CD4-positive, alpha-beta T cell (primary cell): ENCODE measurements around the gene CRYL1. TPM values are rescaled to one million over a fixed set of nuclear protein-coding genes. Genes with fewer than 3 reads are reported as not detected.

Source experiments
- ATAC-seq: fragments of 200-7000 bp; cut with Tn5 transposase; one replicate; pipeline ENCODE4 v1.10.0; 2022; ENCODE audit warnings: mild to moderate bottlenecking; ENCODE audit not compliant: poor library complexity
- CTCF ChIA-PET: fragments of 350-600 bp; sonication (Branson Sonifier 250); formaldehyde crosslinking; loops from one replicate; lab custom pipeline; 2021; ENCODE audit warnings: antibody characterized with exemption, inconsistent platforms; lab: Charles Lee
- POLR2A ChIA-PET: fragments of 350-600 bp; sonication (Branson Sonifier 250); formaldehyde crosslinking; loops from one replicate; lab custom pipeline; 2021; ENCODE audit warnings: antibody characterized with exemption, inconsistent platforms; lab: Charles Lee
- DNase-seq, 14 experiments: peaks; one replicate each; pipeline ENCODE4 v3.0.0-alpha.2; 2013 to 2020; ENCODE audit warnings: mixed read lengths in 2 of 14
- H3K27ac ChIP-seq, 2 donors: one replicate each; pipeline versions ENCODE4 v1.5.1 to v1.7.0; 2013; ENCODE audit warnings: low read length in 2 of 2, low read depth in 1 of 2, mild to moderate bottlenecking in 1 of 2
- H3K27me3 ChIP-seq, 2 experiments: 1 replicate in 1 of 2; 2 replicates in 1 of 2; pipeline versions ENCODE4 v1.6.1 to v1.7.0; 2013; ENCODE audit warnings: low read length in 2 of 2, control low read depth in 1 of 2, mild to moderate bottlenecking in 1 of 2, moderate library complexity in 1 of 2; ENCODE audit not compliant: insufficient read depth in 2 of 2, control insufficient read depth in 1 of 2
- H3K36me3 ChIP-seq: one replicate; pipeline ENCODE4 v1.6.1; 2013; ENCODE audit warnings: low read length, control low read depth; ENCODE audit not compliant: insufficient read depth
- H3K4me1 ChIP-seq: one replicate; pipeline ENCODE4 v1.6.1; 2013; ENCODE audit warnings: low read length, control low read depth; ENCODE audit not compliant: insufficient read depth
- H3K4me3 ChIP-seq: one replicate; pipeline ENCODE4 v1.5.1; 2013; ENCODE audit warnings: mild to moderate bottlenecking, low read length, moderate library complexity
- H3K9me3 ChIP-seq, 2 experiments: 1 replicate in 1 of 2; 2 replicates in 1 of 2; pipeline versions ENCODE4 v1.6.1 to v1.7.0; 2013; ENCODE audit warnings: low read length in 2 of 2, mild to moderate bottlenecking in 2 of 2, control low read depth in 1 of 2, moderate library complexity in 1 of 2; ENCODE audit not compliant: control insufficient read depth in 1 of 2, insufficient read depth in 1 of 2
- H3K27ac Mint-ChIP-seq: one replicate; pipeline ENCODE4 v1.8.0; 2020; ENCODE audit warnings: mixed read lengths
- H3K27me3 Mint-ChIP-seq: one replicate; pipeline ENCODE4 v1.8.0; 2021; ENCODE audit warnings: mixed read lengths
- H3K36me3 Mint-ChIP-seq: one replicate; pipeline ENCODE4 v1.8.0; 2021; ENCODE audit warnings: low read depth, mixed read lengths
- H3K4me1 Mint-ChIP-seq: one replicate; pipeline ENCODE4 v1.8.0; 2021; ENCODE audit warnings: low read depth, mixed read lengths
- H3K4me3 Mint-ChIP-seq: one replicate; pipeline ENCODE4 v1.8.0; 2020; ENCODE audit warnings: mild to moderate bottlenecking, mixed read lengths
- H3K9me3 Mint-ChIP-seq: one replicate; pipeline ENCODE4 v1.8.0; 2020; ENCODE audit warnings: mixed read lengths
- intact Hi-C, 2 experiments: fragments of 100-400 bp; cut with DNase I in 1 of 2; cut with micrococcal nuclease in 1 of 2; formaldehyde crosslinking; loops; one replicate each; pipeline versions ENCODE4 v1.15.1 to v1.9.0; 2023 to 2025; cut with DNase I, micrococcal nuclease
- total RNA-seq, 174 experiments: library from RNA in 2 of 174; stranded (reverse) in 2 of 174; gene quantifications; one replicate each; pipeline ENCODE4 v1.2.3 and lab custom pipeline; 2021 to 2026
- TF ChIP-seq, protein P1 (sequence below): fragments of 200-600 bp; IDR thresholded peaks from one replicate; pipeline ENCODE4 v1.8.0; 2022; ENCODE audit warnings: antibody characterized with exemption, mild to moderate bottlenecking

Gene CRYL1
- total RNA-seq, 2 experiments from 2014 or later: 7.9 to 8.0 TPM

- Histone ChIP-seq H3K9me3 (no peaks in the 10 kb centered on the region), H3K36me3 (no peaks in the 10 kb centered on the region), H3K27me3 (no peaks in the 10 kb centered on the region), H3K4me1 (peaks cover 8% of the 10 kb centered on the region), H3K4me3 (no peak overlapping the region), H3K27ac (no peak overlapping the region)
- TF ChIP-seq, protein P1, sequence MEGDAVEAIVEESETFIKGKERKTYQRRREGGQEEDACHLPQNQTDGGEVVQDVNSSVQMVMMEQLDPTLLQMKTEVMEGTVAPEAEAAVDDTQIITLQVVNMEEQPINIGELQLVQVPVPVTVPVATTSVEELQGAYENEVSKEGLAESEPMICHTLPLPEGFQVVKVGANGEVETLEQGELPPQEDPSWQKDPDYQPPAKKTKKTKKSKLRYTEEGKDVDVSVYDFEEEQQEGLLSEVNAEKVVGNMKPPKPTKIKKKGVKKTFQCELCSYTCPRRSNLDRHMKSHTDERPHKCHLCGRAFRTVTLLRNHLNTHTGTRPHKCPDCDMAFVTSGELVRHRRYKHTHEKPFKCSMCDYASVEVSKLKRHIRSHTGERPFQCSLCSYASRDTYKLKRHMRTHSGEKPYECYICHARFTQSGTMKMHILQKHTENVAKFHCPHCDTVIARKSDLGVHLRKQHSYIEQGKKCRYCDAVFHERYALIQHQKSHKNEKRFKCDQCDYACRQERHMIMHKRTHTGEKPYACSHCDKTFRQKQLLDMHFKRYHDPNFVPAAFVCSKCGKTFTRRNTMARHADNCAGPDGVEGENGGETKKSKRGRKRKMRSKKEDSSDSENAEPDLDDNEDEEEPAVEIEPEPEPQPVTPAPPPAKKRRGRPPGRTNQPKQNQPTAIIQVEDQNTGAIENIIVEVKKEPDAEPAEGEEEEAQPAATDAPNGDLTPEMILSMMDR: no peak
- ATAC-seq (no peak), DNase-seq (no peak)
- no peak overlapping the region for H3K4me3 Mint-ChIP-seq
- ChIA-PET POLR2A (interaction anchor here (0.6 kb wide), 1 partner anchor 324 kb away, joined by 3 read pairs; no protein-coding TSS in a partner anchor), CTCF (no interaction called here)
- no peaks in the 10 kb centered on the region for H3K27me3 Mint-ChIP-seq
- H3K36me3 Mint-ChIP-seq: peaks cover 56% of the 10 kb centered on the region
- peaks cover 16% of the 10 kb centered on the region for H3K4me1 Mint-ChIP-seq
- H3K9me3 Mint-ChIP-seq: peaks cover 7% of the 10 kb centered on the region
- H3K27ac Mint-ChIP-seq: no peak overlapping the region
- intact Hi-C loops: no loop called here
These were observed 46.0 kb upstream of the CRYL1 start for GRCh38 chr13:20571676-20572075.

GRCh38 chr13:20570517-20570916, 44.9 kb upstream of the CRYL1 start:
- CTCF ChIA-PET: no interaction called here
- H3K4me1 ChIP-seq: peaks cover 15% of the 10 kb centered on the region
- TF ChIP-seq, protein P1: no peak
- no peaks in the 10 kb centered on the region for H3K36me3 ChIP-seq
- no peak for ATAC-seq
- H3K4me1 Mint-ChIP-seq: peaks cover 23% of the 10 kb centered on the region
- no peak for DNase-seq
- no peak overlapping the region for H3K27ac Mint-ChIP-seq
- intact Hi-C loops: no loop called here
- H3K9me3 ChIP-seq: peaks cover 0 to 1% of the 10 kb centered on the region in 2 experiments
- POLR2A ChIA-PET: no interaction called here
- H3K9me3 Mint-ChIP-seq: peaks cover 2% of the 10 kb centered on the region
- H3K4me3 Mint-ChIP-seq: no peak overlapping the region
- no peaks in the 10 kb centered on the region for H3K27me3 Mint-ChIP-seq
- no peak overlapping the region for H3K27ac ChIP-seq
- H3K36me3 Mint-ChIP-seq: peaks cover 49% of the 10 kb centered on the region
- H3K27me3 ChIP-seq: no peaks in the 10 kb centered on the region
- no peak overlapping the region for H3K4me3 ChIP-seq

DNA sequence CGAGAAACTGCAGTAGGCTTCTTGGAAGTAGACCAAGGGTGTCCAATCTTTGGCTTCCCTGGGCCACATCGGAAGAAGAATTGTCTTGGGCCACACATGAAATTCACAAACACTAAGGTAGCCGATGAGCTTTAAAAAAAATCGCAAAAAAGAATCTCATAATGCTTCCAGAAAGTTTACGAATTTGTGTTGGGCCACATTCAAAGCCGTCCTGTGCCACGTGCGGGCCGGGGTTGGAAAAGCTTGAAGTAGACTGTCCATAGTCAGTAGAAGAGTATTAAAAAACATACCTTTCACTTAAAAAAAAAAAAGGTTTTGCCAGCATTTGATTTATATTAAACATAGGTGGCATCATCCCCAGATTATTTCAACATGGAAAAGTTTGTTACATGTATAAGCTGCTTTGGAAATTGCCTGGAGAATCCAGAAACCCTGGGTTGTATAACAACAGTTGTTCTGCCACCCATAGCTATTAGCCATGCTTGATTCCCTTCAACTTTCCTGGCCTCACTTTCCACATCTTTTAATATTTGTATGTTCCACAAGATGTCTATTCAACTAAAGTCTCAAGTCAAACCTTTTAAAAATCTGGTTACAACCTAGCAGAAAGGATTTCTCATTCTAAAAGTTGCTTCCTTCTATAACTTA, 42.3 kb upstream of the CRYL1 start:
- DNase-seq: no peak
- intact Hi-C loops: loop anchor here (2.0 to 10.0 kb wide), 5 partner anchors 41 to 727 kb away; partner anchors contain the start of gene CRYL1 (in 1 of the 2)
- no peak for ATAC-seq
- ChIA-PET POLR2A (interaction anchor here (0.6 to 1.5 kb wide), 6 partner anchors 29 to 825 kb away, joined by 3 to 8 read pairs (median 4); partner anchors contain the start of gene CRYL1), CTCF (interaction anchor here (0.7 kb wide), 1 partner anchor 149 kb away, joined by 3 read pairs; no protein-coding TSS in a partner anchor)
- Mint-ChIP-seq H3K4me3 (peak overlapping the region; percentile 96), H3K4me1 (peaks cover 19% of the 10 kb centered on the region), H3K27me3 (no peaks in the 10 kb centered on the region), H3K36me3 (peaks cover 34% of the 10 kb centered on the region), H3K27ac (peak overlapping the region; percentile 82), H3K9me3 (peaks cover 6% of the 10 kb centered on the region)
- H3K9me3 ChIP-seq: peaks cover 7% of the 10 kb centered on the region in 2 experiments
- H3K36me3 ChIP-seq: no peaks in the 10 kb centered on the region
- peak overlapping the region; percentile 69 for H3K4me3 ChIP-seq
- TF ChIP-seq, protein P1: no peak
- H3K27me3 ChIP-seq: no peaks in the 10 kb centered on the region
- peaks cover 15% of the 10 kb centered on the region for H3K4me1 ChIP-seq
- peak overlapping the region in 1 of 2 donors; percentile 4 for H3K27ac ChIP-seq
